ENCODE measurements around the gene TTN. TPM values are rescaled to one million over a fixed set of nuclear protein-coding genes. Genes with fewer than 3 reads are reported as not detected.
A peak's percentile ranks its signal among the peaks of the same experiment; 100 is the strongest.
"Not testable (repeated sequence)": the region's sequence is repeated elsewhere in the genome, so short reads cannot be mapped to it uniquely, and the experiment has no call there.

TTN gene
- total RNA-seq, 1 experiment from 2014 or later, result 0.23 TPM

- no peak for DNase-seq (ENCODE audit: low read depth)
These were observed 131.2 kb downstream of the TTN start for GRCh38 chr2:178676046-178676445.

DNA sequence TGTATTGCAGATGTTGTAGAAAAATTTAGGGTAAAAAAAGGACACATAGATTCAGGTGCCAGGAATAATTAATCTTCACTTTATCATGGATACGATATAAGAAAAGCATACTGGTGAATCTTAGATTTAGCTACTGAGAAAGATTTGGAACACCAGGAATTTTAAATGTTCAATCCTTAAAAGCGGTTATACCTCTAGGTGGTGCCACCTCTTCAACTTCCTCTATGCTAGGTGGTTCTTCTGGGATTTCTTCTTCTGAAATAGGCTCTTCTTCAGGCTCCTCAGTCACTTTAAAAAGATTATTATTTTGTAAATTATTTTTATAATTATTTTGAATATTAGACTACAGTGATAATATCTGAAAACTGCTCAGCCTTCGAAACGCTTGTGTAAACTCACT lies 133.1 kb downstream of the TTN start:
- peak; percentile 8 for DNase-seq (ENCODE audit: low read depth)

- DNase-seq (ENCODE audit: low read depth), result no peak
These were observed 140.8 kb downstream of the TTN start for GRCh38 chr2:178666458-178666857.

- not testable (repeated sequence) for DNase-seq (ENCODE audit: low read depth)
These were observed 148.7 kb downstream of the TTN start for GRCh38 chr2:178658480-178658879.

DNA sequence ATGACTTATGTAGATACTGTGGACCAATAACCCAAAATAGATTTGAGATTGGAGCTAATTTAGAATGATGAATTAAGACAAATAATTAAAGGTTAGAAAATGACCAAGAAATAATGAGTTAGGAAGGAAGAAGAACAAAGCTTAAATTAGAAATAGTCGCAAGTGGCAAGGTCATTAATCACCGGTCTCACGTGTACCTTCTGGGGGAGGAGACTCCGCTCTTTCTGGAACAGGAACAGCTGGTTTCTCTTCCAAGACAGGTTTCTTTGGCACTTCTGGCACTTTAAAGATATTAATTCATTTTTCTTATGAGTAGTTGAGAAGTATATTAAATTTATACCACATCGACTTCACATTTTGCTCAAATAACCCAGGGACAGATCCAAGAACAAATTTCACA lies 156.7 kb downstream of the TTN start:
- DNase-seq (ENCODE audit: low read depth), result no peak

- DNase-seq (ENCODE audit: low read depth), result no peak
These were observed 162.3 kb downstream of the TTN start for GRCh38 chr2:178644919-178645318.

DNA sequence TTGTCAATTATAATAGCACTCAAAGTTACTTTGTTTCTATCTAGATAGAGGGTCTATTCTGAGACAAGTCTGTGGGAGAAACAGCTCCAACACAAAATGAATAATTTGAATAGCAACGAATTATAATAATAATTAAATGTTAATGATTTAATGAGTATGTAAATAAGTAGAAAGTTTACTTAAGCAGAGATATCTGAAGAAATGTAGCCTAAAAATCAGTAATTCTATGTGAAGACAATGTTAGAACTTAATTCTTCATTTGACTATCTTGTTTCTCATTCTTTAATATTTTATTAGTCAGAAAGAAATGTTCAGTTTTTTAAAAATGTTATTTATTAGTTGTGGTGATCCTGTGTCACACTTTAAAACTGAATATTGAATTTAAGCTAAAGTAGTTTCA lies 165.7 kb downstream of the TTN start:
- DNase-seq (ENCODE audit: low read depth), result no peak

GRCh38 chr2:178635897-178636296 lies 171.3 kb downstream of the TTN start:
- no peak for DNase-seq (ENCODE audit: low read depth)

DNA sequence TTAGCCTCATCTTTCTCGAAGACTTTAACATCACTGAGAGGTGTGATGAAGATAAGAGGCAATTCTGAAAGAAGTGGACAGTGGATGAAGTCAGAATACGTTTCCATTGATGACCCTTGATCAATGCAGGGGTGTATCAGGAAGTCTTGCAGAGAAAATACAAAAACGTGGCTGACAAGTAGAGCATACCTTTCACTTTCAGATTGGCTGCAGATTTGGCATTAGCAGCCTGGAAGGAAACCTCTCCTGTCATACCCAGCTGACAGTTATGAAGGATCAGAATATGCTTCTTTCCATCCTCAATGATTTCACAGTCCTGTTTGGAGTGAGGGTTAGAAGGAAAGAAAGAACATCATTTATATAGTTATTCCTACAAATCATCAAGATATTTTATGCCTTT lies 174.5 kb downstream of the TTN start:
- no peak for DNase-seq (ENCODE audit: low read depth)

GRCh38 chr2:178630581-178630980 lies 176.6 kb downstream of the TTN start:
- DNase-seq (ENCODE audit: low read depth), result no peak

GRCh38 chr2:178629463-178629862 lies 177.8 kb downstream of the TTN start:
- DNase-seq (ENCODE audit: low read depth), result no peak

DNA sequence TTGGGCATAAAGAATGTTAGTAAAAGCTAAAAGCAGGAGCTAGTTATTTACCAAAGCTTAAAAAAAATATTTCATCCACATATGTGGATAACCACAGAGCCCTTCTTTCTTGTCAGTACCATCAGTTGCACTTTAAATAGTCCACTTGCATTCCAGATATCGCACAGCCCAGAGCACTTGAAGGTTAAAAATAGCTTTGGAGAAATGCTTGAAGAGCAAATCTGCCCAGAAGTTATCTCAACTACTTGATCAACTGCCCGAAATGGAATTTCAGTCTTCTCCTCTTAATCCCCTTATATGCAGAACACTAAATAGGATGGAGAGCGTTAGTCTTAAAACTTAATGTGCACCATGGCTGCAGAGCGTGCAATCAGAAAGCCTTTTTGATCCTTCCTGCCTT lies 178.6 kb downstream of the TTN start:
- no peak for DNase-seq (ENCODE audit: low read depth)

- DNase-seq (ENCODE audit: low read depth), result no peak
These were observed 179.8 kb downstream of the TTN start for GRCh38 chr2:178627401-178627800.

- DNase-seq (ENCODE audit: low read depth), result no peak
These were observed 191.3 kb downstream of the TTN start for GRCh38 chr2:178615969-178616368.

DNA sequence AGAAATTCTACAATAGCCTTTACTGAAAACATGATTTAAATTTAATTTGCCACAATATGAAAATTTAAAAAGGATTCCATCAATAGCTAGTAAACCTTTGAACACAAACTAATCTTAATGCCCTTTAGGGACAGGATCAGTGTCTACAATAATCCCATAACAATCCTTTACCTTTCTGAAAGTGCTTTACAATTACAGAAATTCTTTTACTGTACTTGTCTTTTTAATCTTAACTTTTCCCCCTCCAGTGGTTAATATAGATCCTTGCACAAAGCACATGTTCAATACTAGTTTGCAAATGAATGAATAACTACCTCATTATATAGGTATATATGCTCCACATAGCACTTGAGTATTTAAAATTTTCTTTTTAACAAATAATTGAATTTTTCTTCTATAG lies 204.3 kb downstream of the TTN start:
- no peak for DNase-seq (ENCODE audit: low read depth)

GRCh38 chr2:178592655-178593054 lies 214.6 kb downstream of the TTN start:
- DNase-seq (ENCODE audit: low read depth), result peak; percentile 32

DNA sequence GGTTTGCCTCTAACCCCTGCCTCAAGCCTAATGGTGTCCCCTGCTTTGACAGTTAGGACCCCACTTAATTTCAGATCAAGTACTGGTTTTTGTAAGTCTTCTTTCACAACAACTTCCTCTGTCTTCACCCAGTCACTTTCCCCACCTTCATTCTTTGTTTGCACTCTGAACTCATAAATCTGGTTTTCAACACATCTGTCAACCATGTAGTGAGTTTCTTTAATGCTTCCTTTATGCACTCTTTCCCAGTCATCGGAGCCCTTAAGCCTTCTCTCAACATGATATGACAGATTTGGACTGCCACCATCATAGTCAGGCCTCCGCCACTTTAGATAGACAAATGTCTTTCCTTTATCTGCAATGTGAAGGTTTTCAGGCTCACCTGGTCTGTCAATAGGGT lies 217.9 kb downstream of the TTN start:
- no peak for DNase-seq (ENCODE audit: low read depth)

GRCh38 chr2:178584666-178585065 lies 222.6 kb downstream of the TTN start:
- no peak for DNase-seq (ENCODE audit: low read depth)

GRCh38 chr2:178579006-178579405 lies 228.2 kb downstream of the TTN start:
- peak; percentile 89 for DNase-seq (ENCODE audit: low read depth)

GRCh38 chr2:178574789-178575188 lies 232.4 kb downstream of the TTN start:
- no peak for DNase-seq (ENCODE audit: low read depth)

GRCh38 chr2:178568227-178568626 lies 239.0 kb downstream of the TTN start:
- DNase-seq (ENCODE audit: low read depth), result no peak

- DNase-seq (ENCODE audit: low read depth), result peak; percentile 90
These were observed 254.2 kb downstream of the TTN start for GRCh38 chr2:178553047-178553446.

GRCh38 chr2:178550352-178550751 lies 256.9 kb downstream of the TTN start:
- no peak for DNase-seq (ENCODE audit: low read depth)

DNA sequence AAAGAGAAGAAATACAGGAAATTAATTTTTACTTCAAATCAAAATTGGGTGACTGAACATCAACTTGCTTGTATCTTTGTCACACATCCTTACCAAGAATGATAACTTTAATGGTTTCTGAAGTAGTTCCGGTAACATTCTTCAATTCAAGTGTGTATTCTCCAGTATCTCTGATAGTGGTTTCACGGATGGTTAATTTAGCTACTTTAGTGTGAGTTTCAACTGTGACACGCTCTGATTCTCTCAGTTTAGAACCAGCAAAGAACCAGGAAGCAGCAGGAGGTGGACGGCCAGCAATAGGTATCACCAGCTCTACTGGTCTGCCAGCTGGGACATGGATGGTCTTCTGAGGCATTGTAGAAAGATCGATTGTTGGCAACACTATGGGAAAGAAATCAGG lies 264.7 kb downstream of the TTN start:
- no peak for DNase-seq (ENCODE audit: low read depth)

Data from HT1080 (cell line).